CD14-positive monocyte (primary cell): ENCODE results near the gene ZFP92. TPM values are rescaled to one million over a fixed set of nuclear protein-coding genes. Genes with fewer than 3 reads are reported as not detected.

Experiments
- DNase-seq, 3 donors: peaks; one replicate each; pipeline ENCODE4 v3.0.0-alpha.2; 2011 to 2022
- H2AFZ ChIP-seq: 2 replicates; pipeline ENCODE4 v1.6.0; 2012; ENCODE audit warnings: mild to moderate bottlenecking, low read depth, low read length, inconsistent platforms; ENCODE audit not compliant: insufficient read depth, poor library complexity, severe bottlenecking
- H3K27ac ChIP-seq, 2 donors: 1 replicate in 1 of 2; 2 replicates in 1 of 2; pipeline ENCODE4 v1.5.1; 2012 to 2013; ENCODE audit warnings: low read length in 2 of 2, control low read depth in 1 of 2, inconsistent platforms in 1 of 2, low read depth in 1 of 2, mild to moderate bottlenecking in 1 of 2
- H3K27me3 ChIP-seq, 2 donors: one replicate each; pipeline versions ENCODE4 v1.6.0 to v1.6.1; 2011 to 2013; ENCODE audit warnings: low read length in 2 of 2; ENCODE audit not compliant: control insufficient read depth in 2 of 2, insufficient read depth in 2 of 2
- H3K36me3 ChIP-seq, 2 donors: replicated peaks in 1 of 2; 1 replicate in 1 of 2; 2 replicates in 1 of 2; pipeline versions ENCODE4 v1.5.1 to v1.6.1; 2012 to 2013; ENCODE audit warnings: low read length in 2 of 2, control low read depth in 1 of 2, inconsistent platforms in 1 of 2, mild to moderate bottlenecking in 1 of 2; ENCODE audit not compliant: insufficient read depth in 2 of 2, control insufficient read depth in 1 of 2
- H3K4me1 ChIP-seq, 2 donors: 1 replicate in 1 of 2; 2 replicates in 1 of 2; pipeline versions ENCODE4 v1.5.1 to v1.6.1; 2012 to 2013; ENCODE audit warnings: low read length in 2 of 2, control low read depth in 1 of 2, inconsistent platforms in 1 of 2, mild to moderate bottlenecking in 1 of 2, moderate library complexity in 1 of 2; ENCODE audit not compliant: insufficient read depth in 2 of 2, control insufficient read depth in 1 of 2
- H3K4me2 ChIP-seq: replicated peaks from 2 replicates; pipeline ENCODE3; 2012; ENCODE audit warnings: low read length, moderate library complexity, mild to moderate bottlenecking; ENCODE audit not compliant: poor library complexity, severe bottlenecking; ENCODE audit errors: extremely low read depth
- H3K4me3 ChIP-seq, 3 experiments: fragments of 200-600 bp in 1 of 3; sonication (generic) in 1 of 3; replicated peaks in 1 of 3; 1 replicate in 2 of 3; 2 replicates in 1 of 3; pipeline ENCODE4 v1.5.1; 2011 to 2013; ENCODE audit warnings: low read length in 3 of 3, mild to moderate bottlenecking in 3 of 3, control low read depth in 2 of 3, low read depth in 2 of 3, inconsistent platforms in 1 of 3, moderate library complexity in 1 of 3
- H3K79me2 ChIP-seq: 2 replicates; pipeline ENCODE4 v1.6.0; 2012; ENCODE audit warnings: mild to moderate bottlenecking, control low read depth, inconsistent platforms, low read length, moderate library complexity; ENCODE audit not compliant: insufficient read depth
- H3K9ac ChIP-seq: 2 replicates; pipeline ENCODE4 v1.6.0; 2017; ENCODE audit warnings: low read length, mild to moderate bottlenecking; ENCODE audit not compliant: insufficient read depth, poor library complexity, severe bottlenecking
- H3K9me3 ChIP-seq, 2 donors: replicated peaks in 1 of 2; 1 replicate in 1 of 2; 2 replicates in 1 of 2; pipeline versions ENCODE4 v1.5.1 to v1.6.1; 2012 to 2013; ENCODE audit warnings: low read length in 2 of 2, control low read depth in 1 of 2; ENCODE audit not compliant: control insufficient read depth in 1 of 2, insufficient read depth in 1 of 2
- H4K20me1 ChIP-seq: 2 replicates; pipeline ENCODE4 v1.6.0; 2012; ENCODE audit warnings: mild to moderate bottlenecking, low read length, control low read depth, moderate library complexity; ENCODE audit not compliant: insufficient read depth
- H3K27ac Mint-ChIP-seq, 7 donors: one replicate each; pipeline ENCODE4 v1.8.0; 2020; ENCODE audit warnings: mild to moderate bottlenecking in 7 of 7, mixed read lengths in 7 of 7, moderate library complexity in 6 of 7, inconsistent platforms in 2 of 7
- H3K27me3 Mint-ChIP-seq, 3 donors: one replicate each; pipeline ENCODE4 v1.8.0; 2021 to 2022; ENCODE audit warnings: low read depth in 3 of 3, mild to moderate bottlenecking in 3 of 3, mixed read lengths in 3 of 3, moderate library complexity in 3 of 3, inconsistent platforms in 1 of 3
- H3K36me3 Mint-ChIP-seq, 2 donors: one replicate each; pipeline ENCODE4 v1.8.0; 2020; ENCODE audit warnings: mixed read lengths in 2 of 2, inconsistent platforms in 1 of 2, mild to moderate bottlenecking in 1 of 2
- H3K4me1 Mint-ChIP-seq: one replicate; pipeline ENCODE4 v1.8.0; 2020; ENCODE audit warnings: mild to moderate bottlenecking, mixed read lengths
- H3K4me3 Mint-ChIP-seq, 2 donors: one replicate each; pipeline ENCODE4 v1.8.0; 2020; ENCODE audit warnings: mild to moderate bottlenecking in 2 of 2, mixed read lengths in 2 of 2, moderate library complexity in 1 of 2
- H3K9me3 Mint-ChIP-seq, 7 donors: one replicate each; pipeline ENCODE4 v1.8.0; 2020 to 2022; ENCODE audit warnings: mixed read lengths in 7 of 7, mild to moderate bottlenecking in 6 of 7, moderate library complexity in 6 of 7, inconsistent platforms in 2 of 7
- CTCF ChIP-seq: fragments of 200-600 bp; IDR thresholded peaks from one replicate; pipeline ENCODE4 v1.8.0; 2022; ENCODE audit warnings: antibody characterized with exemption, mild to moderate bottlenecking
- WGBS: methylation state at CpG from one replicate; pipeline ENCODE4 v1.1.5; 2013; ENCODE audit warnings: missing lambda C conversion rate; ENCODE audit not compliant: insufficient coverage; 5-methylcytosine and 5-hydroxymethylcytosine counted together
- intact Hi-C, 2 donors: fragments of 100-400 bp; cut with micrococcal nuclease; formaldehyde crosslinking; loops; one replicate each; pipeline versions ENCODE4 v1.15.0 to v1.15.1; 2023
- polyA plus RNA-seq, 3 donors: library from polyadenylated mRNA; depleted of rRNA in 1 of 3; unstranded in 2 of 3; stranded (reverse) in 1 of 3; fragments of 300-500 nt in 2 of 3; fragments of >200 nt in 1 of 3; fragmentation: Illumina TruSeq in 2 of 3; gene quantifications; 1 replicate in 2 of 3; 2 replicates in 1 of 3; pipeline ENCODE4 v1.2.3, GENCODE V29; 2012 to 2021

Gene ZFP92
- polyA plus RNA-seq, 3 donors: 0.04 to 0.96 (median 0.13) TPM

GRCh38 chrX:153441981-153442380 lies 30.7 kb downstream of the ZFP92 start:
- Mint-ChIP-seq H3K9me3 (peaks cover 0 to 2% (median 0%) of the 10 kb centered on the region in 7 donors), H3K4me1 (no peaks in the 10 kb centered on the region), H3K36me3 (no peaks in the 10 kb centered on the region), H3K27me3 (peaks cover 0 to 8% (median 5%) of the 10 kb centered on the region in 3 donors), H3K27ac (no peak overlapping the region), H3K4me3 (no peak overlapping the region)
- no peak overlapping the region for H2AFZ ChIP-seq
- no peaks in the 10 kb centered on the region for H3K9me3 ChIP-seq
- TF ChIP-seq CTCF: no peak
- no peaks in the 10 kb centered on the region for H3K79me2 ChIP-seq
- WGBS: no CpG with 5 or more reads among the region's 9 CpGs
- H3K4me2 ChIP-seq: no peak overlapping the region
- H4K20me1 ChIP-seq: no peaks in the 10 kb centered on the region
- intact Hi-C loops: no loop called here
- H3K27me3 ChIP-seq: no peaks in the 10 kb centered on the region
- H3K36me3 ChIP-seq: no peaks in the 10 kb centered on the region
- no peak overlapping the region for H3K4me3 ChIP-seq
- H3K27ac ChIP-seq: no peak overlapping the region
- no peaks in the 10 kb centered on the region for H3K4me1 ChIP-seq
- no peak for DNase-seq
- no peak overlapping the region for H3K9ac ChIP-seq

- no peak for DNase-seq
- no peak overlapping the region for H3K9ac ChIP-seq
- Mint-ChIP-seq H3K27me3 (peaks cover 0 to 8% (median 5%) of the 10 kb centered on the region in 3 donors), H3K4me3 (no peak overlapping the region), H3K36me3 (peaks cover 0 to 4% of the 10 kb centered on the region in 2 donors), H3K4me1 (no peaks in the 10 kb centered on the region), H3K9me3 (peaks cover 0 to 2% (median 0%) of the 10 kb centered on the region in 7 donors), H3K27ac (no peak overlapping the region)
- peaks cover 0 to under 1% of the 10 kb centered on the region in 2 donors for H3K36me3 ChIP-seq
- intact Hi-C loops: no loop called here
- H2AFZ ChIP-seq: no peak overlapping the region
- no peaks in the 10 kb centered on the region for H4K20me1 ChIP-seq
- H3K27me3 ChIP-seq: no peaks in the 10 kb centered on the region
- 93% methylated on average over 3 of the region's 5 CpGs for WGBS
- H3K4me1 ChIP-seq: no peaks in the 10 kb centered on the region
- H3K4me3 ChIP-seq: no peak overlapping the region
- H3K27ac ChIP-seq: no peak overlapping the region
- H3K4me2 ChIP-seq: no peak overlapping the region
- no peaks in the 10 kb centered on the region for H3K79me2 ChIP-seq
- TF ChIP-seq CTCF: no peak
- H3K9me3 ChIP-seq: no peaks in the 10 kb centered on the region
Measured at GRCh38 chrX:153442463-153442862, 31.2 kb downstream of the ZFP92 start.
